Measurements from ENCODE around the gene CCDC27. TPM values are rescaled to one million over a fixed set of nuclear protein-coding genes. Genes with fewer than 3 reads are reported as not detected.

Gene CCDC27
- total and polyA plus RNA-seq, 3 donors from 2014 or later: 10.6 to 28.4 (median 18.3) TPM

- no peaks in the 10 kb centered on the region for H3K9me3 ChIP-seq
- H3K36me3 ChIP-seq (ENCODE audit: low read depth, missing control alignments): no peaks in the 10 kb centered on the region
- no peaks in the 10 kb centered on the region for H3K4me1 ChIP-seq
- no peaks in the 10 kb centered on the region for H3K27me3 ChIP-seq
- intact Hi-C loops (cut with DNase I; ENCODE audit: low total_unique reads): no loop called here
- no peak overlapping the region for H3K27ac ChIP-seq
- WGBS, 2 donors: 82 to 84% methylated on average over 6 to 15 of the region's 15 CpGs
- H3K4me3 ChIP-seq: no peak overlapping the region
- no peak for DNase-seq
- TF ChIP-seq POLR2A (IDR thresholded peaks at IDR 0.05): no peak
- TF ChIP-seq CTCF (IDR thresholded peaks at IDR 0.05): no peak
These were observed 10.1 kb downstream of the CCDC27 start for GRCh38 chr1:3762151-3762872.

GRCh38 chr1:3762873-3763228 lies 10.6 kb downstream of the CCDC27 start:
- no peaks in the 10 kb centered on the region for H3K36me3 ChIP-seq (ENCODE audit: low read depth, missing control alignments)
- no peak overlapping the region for H3K4me3 ChIP-seq
- 85 to 89% methylated on average over 11 to 12 of the region's 12 CpGs for WGBS, 2 donors
- intact Hi-C loops (cut with DNase I; ENCODE audit: low total_unique reads): no loop called here
- no peak overlapping the region for H3K27ac ChIP-seq
- no peaks in the 10 kb centered on the region for H3K4me1 ChIP-seq
- DNase-seq: no peak
- H3K9me3 ChIP-seq: no peaks in the 10 kb centered on the region
- TF ChIP-seq CTCF (IDR thresholded peaks at IDR 0.05) (no peak), POLR2A (IDR thresholded peaks at IDR 0.05) (no peak)
- no peaks in the 10 kb centered on the region for H3K27me3 ChIP-seq

- intact Hi-C loops (cut with DNase I; ENCODE audit: low total_unique reads): no loop called here
These were observed 11.3 kb downstream of the CCDC27 start for GRCh38 chr1:3763351-3764125.

GRCh38 chr1:3767328-3767925 lies 15.2 kb downstream of the CCDC27 start:
- intact Hi-C loops (cut with DNase I; ENCODE audit: low total_unique reads): no loop called here
- H3K27me3 ChIP-seq: no peaks in the 10 kb centered on the region
- TF ChIP-seq POLR2A (IDR thresholded peaks at IDR 0.05) (no peak), CTCF (IDR thresholded peaks at IDR 0.05) (no peak)
- H3K36me3 ChIP-seq (ENCODE audit: low read depth, missing control alignments): no peaks in the 10 kb centered on the region
- 91 to 94% methylated on average over 17 of the region's 17 CpGs for WGBS, 2 donors
- peaks cover 20% of the 10 kb centered on the region for H3K4me1 ChIP-seq
- H3K4me3 ChIP-seq: no peak overlapping the region
- H3K9me3 ChIP-seq: no peaks in the 10 kb centered on the region
- no peak for DNase-seq
- H3K27ac ChIP-seq: no peak overlapping the region

More at GRCh38 chr1:3763351-3764125, 11.3 kb downstream of the CCDC27 start:
- no peak overlapping the region for H3K4me3 ChIP-seq
- H3K36me3 ChIP-seq (ENCODE audit: low read depth, missing control alignments): no peaks in the 10 kb centered on the region
- no peak for DNase-seq
- no peak overlapping the region for H3K27ac ChIP-seq
- no peaks in the 10 kb centered on the region for H3K9me3 ChIP-seq
- H3K4me1 ChIP-seq: no peaks in the 10 kb centered on the region
- WGBS, 2 donors: 71 to 83% methylated on average over 12 to 28 of the region's 31 CpGs
- H3K27me3 ChIP-seq: no peaks in the 10 kb centered on the region
- no peak for TF ChIP-seq POLR2A (IDR thresholded peaks at IDR 0.05)
- TF ChIP-seq CTCF (IDR thresholded peaks at IDR 0.05): no peak
